GM18520 (cell line): ENCODE results near the gene SRSF10.
"Not testable (repeated sequence)": the region's sequence is repeated elsewhere in the genome, so short reads cannot be mapped to it uniquely, and the experiment has no call there.

ENCODE experiments used
- ATAC-seq: cut with Tn5 transposase; IDR thresholded peaks from one replicate; pipeline ENCODE4 v1.9.1; 2021; ENCODE audit not compliant: unreplicated experiment

SRSF10 gene

DNA sequence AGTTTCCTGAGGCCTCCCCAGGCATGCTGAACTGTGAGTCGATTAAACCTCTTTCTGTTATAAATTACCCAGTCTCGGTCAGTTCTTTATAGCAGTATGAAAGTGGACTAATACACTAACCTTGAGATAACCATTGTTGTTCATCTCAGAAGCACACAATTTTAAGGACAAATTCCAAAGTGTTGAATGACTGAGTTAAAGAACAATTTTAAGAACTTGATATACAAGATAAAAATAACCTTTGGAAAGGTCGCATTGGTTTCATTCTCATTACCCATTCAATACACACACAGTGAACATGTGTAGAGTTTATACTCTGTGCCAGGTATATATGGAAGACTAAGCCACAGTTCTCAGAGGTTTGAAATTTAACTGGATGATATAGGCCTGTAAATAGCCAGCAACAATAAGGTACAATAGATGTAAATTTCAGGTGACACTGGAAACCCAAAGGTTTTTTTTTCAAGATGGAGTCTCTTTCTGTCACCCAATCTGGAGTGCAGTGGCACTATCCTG, 19.1 kb upstream of the SRSF10 start:
- ATAC-seq = no peak

DNA sequence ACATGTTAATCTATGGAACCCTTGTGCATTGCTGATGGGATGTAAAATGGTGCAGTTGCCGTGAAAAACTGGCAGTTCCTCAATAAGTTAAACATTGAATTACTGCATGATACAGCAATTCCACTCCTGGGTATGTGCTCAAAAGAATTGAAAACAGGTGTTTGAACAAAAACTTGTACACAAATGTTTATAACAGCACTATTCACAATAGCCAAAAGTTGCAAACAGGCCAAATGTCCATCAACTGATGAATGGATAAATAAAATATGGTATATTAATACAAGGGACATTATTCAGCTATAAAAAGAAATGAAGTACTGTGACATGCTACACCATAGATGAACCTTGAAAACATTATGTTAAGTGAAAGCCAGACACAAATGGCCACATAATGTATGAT, 17.7 kb upstream of the SRSF10 start:
- no peak for ATAC-seq

DNA sequence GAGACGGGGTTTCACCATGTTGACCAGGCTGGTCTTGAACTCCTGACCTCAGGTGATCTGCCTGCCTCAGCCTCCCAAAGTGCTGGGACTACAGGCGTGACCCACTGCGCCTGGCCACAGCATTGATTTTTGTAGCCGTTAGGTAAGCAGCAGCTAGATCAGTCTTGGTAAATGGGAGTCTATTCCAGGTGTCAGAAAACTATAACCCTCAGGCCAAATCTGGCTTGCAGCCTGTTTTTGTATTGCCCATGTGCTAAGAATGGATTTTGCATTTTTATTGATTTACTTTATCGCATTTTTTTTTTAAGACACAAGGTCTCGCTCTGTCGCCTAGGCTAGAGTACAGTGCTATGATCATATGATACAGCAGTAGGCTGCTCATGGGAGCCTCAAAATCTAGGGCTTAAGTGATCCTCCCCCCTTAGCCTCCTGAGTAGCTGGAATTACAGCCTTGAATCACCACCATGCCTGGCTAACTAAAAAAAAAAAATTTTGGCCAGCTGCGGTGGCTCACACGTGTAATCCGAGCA, 16.6 kb upstream of the SRSF10 start:
- no peak for ATAC-seq

DNA sequence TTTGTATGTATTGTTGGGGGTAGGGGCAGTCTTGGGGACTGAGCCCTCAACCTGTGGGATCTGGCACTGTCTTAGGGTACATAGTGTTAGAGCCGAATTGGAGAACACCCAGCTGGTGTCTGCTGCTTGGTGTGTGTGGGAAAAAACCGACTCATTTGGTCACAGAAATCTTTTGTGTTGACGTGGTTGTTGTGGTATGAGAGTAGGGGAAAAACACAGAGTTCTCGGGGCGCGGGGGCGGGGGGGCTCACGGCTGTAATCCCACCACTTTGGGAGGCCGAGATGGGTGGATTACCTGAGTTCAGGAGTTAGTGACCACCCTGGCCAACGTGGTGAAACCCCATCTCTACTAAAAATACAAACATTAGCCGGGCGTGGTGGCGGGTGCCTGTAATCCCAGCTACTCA, 15.3 kb upstream of the SRSF10 start:
- no peak for ATAC-seq

DNA sequence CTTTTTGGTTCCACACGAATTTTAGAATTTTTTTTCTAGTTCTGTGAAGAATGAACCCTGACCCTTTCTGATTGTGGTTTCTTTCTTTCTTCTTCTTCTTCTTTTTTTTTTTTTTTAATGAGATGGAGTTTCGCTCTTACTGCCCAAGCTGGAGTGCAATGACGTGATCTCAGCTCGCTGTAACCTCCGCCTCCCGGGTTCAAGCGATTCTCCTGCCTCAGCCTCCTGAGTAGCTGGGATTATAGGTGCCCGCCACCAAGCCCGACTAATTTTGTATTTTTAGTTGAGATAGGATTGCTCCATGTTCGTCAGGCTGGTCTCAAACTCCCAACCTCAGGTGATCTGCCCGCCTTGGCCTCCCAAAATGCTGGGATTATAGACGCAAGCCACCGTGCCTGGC, 11.9 kb upstream of the SRSF10 start:
- ATAC-seq = not testable (repeated sequence)

DNA sequence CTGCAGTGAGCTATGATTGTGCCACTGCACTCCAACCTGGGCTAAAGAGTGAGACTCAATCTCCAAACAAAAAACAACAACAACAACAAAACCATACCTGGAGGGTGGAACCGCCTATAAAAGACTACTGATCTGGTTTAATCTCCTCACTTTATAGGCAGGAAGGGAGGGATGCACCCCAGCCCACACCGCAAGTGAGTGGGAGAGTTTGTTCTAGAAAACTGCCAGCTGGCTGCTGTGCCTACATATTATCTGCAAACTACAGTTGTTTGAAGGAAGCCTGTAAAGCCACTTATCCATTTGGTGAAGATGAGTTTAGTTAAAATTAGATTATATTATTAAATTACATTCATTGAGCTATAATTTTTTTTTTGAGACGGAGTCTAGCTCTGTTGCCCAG, 9.1 kb upstream of the SRSF10 start:
- no peak for ATAC-seq

DNA sequence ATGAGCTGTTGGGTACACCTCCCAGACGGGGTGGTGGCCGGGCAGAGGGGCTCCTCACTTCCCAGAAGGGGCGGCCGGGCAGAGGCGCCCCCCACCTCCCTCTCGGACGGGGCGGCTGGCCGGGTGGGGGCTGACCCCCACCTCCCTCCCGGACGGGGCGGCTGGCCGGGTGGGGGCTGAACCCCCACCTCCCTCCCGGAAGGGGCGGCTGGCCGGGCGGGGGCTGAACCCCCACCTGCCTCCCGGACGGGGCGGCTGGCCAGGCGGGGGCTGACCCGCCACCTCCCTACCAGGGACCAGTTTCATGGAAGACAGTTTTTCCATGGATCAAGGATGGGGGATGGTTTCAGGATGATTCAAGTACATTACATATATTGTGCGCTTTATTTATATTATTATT, 6.9 kb upstream of the SRSF10 start:
- not testable (repeated sequence) for ATAC-seq

DNA sequence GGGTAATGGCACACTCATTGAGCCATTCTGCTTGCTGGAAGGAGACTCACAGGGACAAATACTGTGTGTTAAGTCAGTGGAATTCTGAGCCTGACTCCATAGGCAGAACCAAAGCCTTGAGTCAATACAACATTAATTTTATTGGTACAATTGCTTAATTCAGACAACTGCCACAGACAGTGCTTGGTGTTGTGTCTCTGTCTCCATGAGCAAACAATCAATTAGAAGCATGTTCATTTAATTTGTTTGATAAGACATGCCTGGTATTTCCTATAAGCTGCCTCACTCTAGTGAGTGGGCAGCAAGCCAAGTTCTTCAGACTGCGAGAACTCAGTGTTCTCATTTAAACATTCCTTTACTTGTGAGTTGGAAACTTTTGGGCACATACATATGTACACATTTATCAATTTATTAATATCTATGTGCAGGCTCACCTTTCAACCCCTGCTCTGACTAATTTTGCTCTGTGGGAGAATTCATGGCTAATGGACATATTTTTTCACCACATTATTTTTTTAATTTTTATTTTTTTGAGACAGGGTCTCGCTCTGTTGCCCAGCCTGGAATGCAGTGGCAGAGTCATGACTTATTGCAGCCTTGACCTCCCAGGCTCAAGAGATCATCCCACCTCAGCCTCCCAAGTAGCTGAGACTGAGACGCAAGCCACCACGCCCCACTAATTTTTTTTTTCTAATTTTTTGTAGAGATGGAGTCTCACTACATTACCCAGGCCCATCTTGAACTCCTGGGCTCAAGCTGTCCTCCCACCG, 4.5 kb upstream of the SRSF10 start:
- no peak for ATAC-seq

DNA sequence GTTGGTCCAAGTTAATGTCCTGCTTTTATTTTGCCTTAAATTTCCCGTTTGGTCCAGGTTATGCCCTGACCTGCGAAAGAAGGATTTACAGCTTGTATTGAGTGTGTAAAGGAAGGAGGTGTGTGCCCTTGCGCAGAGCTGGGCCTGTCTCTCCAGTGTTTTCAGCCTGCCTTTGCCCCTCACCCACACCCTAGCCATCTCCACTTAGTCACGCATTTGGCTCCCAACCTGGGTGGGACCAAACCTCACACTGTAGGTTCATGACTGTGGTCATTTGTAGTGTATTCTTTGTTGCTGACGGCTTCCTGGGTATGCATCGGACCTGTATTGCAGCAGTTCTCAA, 572 bp upstream of the SRSF10 start:
- ATAC-seq = no peak

DNA sequence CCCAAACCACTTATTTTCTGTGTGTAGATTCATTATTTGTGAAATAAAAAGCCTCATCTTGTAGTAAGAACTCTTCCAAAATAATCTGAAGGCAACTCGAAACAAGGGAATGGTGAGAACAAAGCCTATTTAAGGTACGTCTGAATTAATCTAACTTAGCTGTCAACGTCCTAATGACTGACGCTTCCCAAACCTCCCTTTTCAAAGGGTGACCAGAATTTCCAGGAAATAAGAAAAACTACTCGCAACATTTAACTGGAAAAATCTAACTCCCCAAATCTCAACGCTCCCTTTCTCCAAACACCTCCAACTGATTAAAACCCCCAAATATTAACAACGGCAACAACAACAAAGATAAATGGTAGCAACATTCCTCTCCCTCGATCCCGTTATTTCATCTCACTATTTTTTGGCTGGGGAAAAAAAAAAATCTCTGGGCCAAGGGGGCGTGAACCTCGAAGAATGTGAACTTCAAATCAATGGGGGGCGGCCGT, 693 bp downstream of the SRSF10 start:
- ATAC-seq = no peak

DNA sequence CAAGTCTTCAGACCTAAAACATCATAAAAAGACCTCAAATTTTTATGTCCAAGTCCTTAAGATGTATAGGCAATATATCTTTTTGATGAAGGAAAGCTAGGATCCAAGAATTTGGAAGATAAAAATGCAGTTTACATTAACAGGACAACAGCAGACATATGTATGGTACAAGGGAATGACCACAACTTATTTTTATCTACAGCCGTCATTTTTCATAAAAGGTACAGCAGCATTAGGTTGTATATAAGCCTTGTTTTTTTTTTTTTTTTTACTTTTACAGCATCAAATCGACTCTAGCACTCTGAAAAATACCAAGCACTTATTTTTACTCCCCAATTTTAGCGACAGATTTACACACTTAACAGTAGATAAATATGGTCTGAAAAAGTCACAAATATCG, 1.3 kb downstream of the SRSF10 start:
- ATAC-seq = no peak

DNA sequence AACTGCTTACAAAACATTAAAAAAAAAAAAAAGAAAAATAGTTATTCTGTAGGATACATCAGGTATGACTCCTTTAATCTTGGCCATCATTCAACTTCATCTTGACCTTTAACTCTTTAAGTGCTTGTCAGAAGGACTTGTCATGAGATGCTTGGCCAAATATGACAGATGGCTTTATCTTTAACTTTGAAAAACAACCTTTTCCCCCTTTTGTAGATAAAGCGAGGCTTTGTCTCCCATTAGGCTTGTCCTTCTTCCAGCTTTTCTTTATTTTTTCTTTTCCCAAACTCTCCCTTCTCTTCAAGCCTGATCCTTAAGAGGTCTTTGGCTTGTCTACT, 2.3 kb downstream of the SRSF10 start:
- no peak for ATAC-seq

DNA sequence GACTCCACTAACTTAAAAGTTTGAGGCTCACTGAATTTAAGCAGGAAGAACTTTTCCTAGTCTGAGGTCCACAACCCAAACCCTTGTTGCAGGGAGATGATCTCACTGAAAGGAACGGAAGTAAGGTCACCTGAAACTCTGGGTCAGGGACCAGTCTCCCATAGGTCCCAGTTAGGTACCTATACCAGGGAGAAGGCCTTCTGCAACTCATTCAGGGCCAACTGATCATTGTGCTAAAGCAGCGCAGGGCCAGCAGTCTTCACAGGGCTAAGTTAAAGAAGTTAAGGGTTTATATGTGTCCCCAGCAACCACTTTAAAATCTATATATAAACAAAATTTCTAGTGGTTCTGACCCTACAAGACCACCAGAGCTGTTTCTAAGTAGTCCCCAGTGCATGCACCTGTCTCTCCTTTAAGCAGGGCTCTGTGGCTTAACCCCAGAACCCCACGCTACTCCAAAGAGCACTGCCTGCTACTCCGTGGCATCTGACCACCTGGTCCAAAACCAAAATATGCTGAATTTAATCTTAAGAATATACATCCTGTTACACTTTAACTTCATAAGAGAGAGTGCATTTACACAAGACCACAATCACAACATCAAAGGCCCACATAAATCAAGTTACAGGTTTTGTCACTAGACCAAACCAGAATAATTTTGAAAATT, 2.8 kb downstream of the SRSF10 start:
- ATAC-seq = no peak

DNA sequence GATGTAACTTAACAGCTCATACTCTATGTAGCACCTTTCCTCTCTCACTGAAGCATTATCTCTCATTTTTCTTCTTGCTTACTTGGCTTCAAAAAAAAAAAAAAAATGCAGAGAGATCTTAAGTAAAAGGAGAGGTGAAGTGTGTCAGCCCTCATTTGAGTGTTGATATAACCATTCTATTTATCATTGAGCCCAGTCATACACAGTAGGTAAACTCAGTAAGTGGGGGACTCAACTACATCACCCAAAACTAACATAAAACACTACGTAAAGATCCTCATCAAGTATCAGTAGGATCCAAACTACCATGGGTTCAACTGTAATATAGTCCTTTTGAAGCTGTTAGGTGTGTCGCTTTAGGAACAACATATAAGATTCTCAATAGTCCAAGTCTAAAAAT, 12.3 kb downstream of the SRSF10 start:
- ATAC-seq = no peak

DNA sequence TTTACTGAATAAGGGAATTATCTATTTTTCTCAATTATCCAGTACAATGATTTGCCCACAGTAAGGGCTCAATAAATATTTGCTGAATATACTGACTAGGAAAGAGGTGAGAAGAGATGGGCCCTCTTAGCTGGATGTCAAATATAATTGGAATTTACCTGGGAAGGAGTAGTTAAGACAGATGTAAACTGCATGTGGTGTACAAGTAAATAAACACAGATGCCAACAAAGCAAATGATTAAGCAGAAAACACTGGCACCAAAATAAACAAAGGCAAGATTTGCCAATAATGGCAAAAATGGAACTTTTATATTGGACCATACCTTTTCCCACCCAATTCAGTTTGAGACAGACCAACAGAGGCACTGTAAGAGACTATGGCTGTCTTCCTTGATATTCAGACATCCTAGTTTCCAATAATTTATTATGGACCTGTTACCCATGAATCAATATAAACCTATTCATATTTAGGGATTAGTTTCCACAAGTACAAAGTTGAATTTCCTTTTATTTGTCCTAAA, 13.1 kb downstream of the SRSF10 start:
- no peak for ATAC-seq

DNA sequence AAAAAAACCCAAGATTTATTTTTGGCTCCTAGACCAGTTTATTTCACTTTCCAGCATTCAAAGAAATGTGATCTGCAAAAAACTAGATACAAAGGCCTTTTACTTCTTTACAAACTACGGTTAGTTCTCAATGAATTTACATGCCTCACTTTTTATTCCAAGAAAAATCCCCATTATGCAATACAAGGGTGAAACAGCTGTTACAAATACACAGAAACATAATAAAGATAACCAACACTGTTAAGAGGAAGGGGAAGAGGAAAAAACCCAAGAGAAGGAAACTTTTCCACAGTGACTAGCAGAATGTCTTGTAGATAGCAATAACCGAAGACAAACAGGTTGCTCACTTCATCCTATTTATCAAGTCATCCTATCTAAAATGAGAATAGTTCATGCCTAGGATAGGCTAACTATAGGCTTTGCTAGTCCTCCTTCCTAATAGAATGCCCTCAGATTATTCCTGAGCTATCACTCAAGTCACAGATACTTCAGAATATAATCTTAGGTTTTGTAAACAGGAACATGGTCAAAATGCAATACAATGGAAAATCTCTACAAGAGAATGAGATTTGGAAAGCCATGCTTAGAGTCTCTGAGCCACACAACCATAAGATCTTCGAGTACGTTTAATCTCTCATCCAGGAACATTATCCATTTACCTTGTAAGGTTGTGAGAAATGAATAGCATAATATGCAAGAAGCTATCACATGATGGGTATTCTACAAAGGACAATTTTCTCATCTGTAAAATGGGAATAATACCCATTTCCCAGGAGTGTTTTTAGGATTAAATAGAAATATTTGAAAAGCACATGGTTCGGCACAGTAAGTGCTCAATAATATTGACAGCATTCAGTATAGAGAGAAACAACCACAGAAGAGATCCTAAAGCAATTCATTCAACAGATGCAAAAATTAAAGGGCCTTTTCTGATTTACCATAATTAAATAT, 15.1 kb downstream of the SRSF10 start:
- ATAC-seq = no peak

DNA sequence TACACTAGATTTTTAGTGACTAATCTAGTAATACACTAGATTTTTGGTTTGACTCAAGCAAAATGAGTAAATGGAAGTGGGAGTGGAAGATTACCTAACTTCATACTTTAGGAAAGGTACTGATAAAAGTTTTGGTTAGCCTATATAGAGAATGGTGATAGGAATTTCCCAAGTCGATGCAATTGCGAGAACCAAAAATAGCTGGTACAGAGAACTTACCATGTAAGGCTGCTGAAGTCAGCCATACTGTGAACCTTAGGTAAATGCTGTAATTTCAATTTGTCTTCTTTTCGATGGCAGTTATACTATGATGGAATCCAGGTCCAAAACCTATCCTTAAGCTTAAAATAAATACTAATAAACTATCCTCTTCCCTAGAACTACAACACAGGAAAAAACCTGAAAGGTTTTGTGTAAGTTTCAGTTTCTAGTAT, 15.9 kb downstream of the SRSF10 start:
- no peak for ATAC-seq

DNA sequence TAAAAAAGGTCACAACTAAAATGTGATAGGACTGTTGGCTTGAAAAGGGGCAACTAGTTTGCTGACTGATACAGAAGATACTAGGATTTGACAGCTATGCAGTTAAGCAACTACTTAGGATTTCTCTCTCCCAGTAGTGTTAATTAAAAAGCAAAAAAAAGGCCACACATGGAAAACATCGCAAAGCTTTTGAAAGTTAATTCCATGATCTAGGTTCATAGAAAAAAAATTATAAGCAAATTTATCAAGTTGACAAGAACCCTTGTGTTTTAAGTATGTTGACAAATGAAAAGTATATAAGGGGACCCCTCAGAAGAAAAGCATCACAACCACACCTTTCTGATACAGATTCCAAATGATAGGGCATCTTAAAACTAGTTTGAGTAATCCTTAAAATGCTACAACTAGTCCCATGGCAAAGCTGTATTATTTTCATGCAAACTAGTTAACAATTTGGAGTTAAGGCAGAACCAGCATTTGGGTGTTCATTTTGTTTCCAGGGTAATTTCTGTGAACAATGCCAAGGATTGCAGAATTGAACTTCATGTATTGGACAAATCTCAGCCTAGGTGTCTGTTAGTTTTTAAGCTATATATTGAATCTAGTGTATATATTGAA, 16.4 kb downstream of the SRSF10 start:
- ATAC-seq = no peak

DNA sequence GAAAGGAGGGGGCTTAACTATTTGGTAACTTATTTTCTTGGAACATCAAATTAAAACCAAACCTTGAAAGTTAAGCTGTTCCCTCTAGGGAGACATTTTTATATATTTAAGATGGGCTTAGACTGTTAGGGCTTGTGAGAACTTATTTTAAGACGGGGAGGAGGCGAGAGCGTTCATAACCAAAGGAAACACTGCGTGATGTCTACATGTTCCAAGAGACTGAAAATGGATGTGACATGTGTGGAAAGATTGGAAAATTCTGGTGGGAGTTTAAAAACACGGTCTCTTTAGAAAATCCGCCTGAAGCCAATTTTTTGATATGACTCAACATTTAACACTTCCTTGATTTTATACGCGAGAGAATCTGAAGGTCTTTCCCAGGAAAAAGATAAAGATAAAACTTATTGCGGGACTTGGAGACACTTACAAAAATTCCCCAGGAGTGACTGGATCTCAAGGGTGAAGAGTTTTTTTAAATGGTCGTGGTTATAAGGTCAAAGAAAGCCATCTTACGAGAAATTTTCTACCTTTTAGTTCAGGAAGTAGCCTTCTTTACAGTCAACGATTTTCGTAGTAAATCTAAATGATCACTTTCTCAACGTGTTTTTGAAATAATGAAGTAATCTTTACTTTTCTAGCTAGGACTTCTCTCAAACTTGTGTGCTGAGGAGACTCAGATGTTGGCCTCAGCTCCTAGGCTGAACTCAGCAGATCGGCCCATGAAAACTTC, 19.7 kb downstream of the SRSF10 start:
- no peak for ATAC-seq
